NCI-H2107 treated with DMSO at 0.1 percent for 48 hours (cell line): ENCODE results near the gene CDH12.
"Not testable (repeated sequence)": the region's sequence is repeated elsewhere in the genome, so short reads cannot be mapped to it uniquely, and the experiment has no call there.

Experiments used
- DNase-seq: peaks from one replicate; lab custom pipeline; 2025; ENCODE audit not compliant: unreplicated experiment; lab: John Stamatoyannopoulos, UW

The CDH12 gene

DNA sequence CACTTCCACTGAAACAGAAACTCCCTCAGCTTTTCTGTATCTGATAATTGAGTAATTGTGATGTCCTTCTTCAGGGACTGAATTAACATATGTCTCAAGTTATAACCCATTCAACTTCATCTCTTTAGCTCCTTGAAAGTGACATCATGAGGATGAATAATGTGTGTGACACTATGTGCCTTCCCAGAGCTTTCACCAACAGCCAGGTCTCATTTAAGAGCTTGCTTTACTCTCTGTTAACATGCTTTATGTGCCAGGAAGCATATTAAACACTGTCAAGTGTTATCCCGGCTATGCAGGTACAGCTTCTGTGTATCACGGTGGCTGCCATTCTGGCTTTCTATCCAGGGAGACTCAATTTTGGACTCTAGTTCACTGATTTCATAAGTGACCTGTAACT, 799.9 kb downstream of the CDH12 start:
- no peak for DNase-seq

DNA sequence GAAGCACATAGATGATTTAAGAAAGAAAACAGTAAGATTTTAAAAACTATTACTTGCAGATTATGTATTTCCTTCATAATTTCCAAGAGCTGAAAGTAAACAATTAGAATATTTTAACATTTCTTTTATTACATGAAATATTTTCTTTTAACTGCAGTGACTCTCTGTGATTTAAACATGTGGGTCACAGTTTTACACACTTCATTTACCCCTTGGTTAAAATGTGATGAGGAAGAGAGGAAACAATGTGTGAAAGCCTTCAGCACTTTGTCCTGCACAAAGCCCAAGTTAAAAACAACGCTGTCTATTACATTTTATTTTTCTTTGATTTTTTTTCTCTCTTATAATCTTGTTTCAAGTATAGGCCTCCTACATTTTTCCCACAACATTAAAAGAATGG, 801.3 kb downstream of the CDH12 start:
- DNase-seq = no peak

DNA sequence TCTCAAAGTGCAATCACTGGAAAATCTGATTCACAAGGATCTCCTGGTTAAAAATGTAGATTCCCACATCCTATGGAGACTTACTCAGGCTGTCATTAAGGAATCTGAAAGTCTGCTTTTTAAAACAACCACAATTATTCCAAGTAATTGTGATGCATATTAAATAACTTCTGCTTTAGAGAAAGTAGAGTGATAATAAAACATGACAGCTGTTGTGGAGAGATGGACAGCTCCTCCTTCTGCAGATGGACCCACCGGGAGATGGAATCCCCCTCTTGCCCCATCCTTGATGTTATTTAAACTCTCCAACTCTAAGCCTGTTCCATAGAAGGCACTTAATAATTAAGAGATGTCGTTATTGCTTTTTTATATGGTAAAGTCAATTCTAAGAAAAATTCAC, 802.2 kb downstream of the CDH12 start:
- DNase-seq = no peak

DNA sequence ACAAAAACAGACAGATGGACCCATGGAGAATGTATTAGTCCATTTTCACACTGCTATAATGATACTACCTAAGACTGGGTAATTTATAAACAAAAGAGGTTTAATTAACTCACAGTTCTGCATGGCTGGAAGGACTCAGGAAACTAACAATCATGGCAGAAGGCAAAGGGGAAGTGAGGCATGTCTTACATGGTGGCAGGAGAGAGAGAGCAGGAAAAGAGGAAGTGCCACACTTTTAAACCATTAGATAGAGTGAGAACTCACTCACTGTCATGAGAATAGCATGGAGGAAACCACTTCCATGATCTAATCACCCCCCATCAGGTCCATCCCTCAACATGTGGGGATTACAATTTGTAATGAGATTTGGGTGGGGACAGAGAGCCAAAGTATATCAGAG, 808.9 kb downstream of the CDH12 start:
- DNase-seq = no peak

DNA sequence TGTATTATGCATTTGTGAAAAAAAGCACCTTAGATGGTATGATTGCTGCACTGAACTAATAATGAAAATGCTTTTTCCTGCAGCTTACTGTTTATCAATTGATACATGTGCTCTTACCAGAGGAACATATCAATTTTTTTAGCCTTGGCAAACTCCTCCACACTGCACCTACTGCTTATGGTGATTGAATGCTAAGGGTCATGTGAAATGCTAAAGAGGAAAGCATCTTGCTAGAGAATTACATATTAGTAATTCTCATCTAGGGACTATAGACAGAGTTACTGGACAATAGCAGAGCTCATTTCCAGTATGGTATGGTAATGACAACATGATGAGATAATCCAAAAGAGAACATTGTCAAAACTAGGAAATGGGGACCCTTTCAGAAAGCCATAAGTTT, 817.1 kb downstream of the CDH12 start:
- no peak for DNase-seq

DNA sequence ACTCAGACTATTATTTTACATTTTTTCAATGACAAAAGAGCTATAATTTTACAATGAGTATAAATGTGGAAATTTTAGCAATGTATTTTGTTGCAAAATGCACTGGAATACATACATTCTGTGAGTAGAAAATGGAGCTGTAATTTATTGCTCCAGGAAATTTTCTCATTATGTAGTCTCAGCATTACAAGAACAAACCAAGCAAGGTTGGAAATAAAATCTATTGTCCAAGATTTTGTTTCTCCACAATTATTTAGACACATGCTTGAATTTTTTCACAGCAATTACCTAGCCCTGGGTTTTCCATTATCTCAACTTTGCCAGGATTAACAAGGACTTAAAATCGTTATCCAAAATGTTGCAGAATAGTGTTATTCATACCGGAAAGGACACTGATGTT, 820.1 kb downstream of the CDH12 start:
- DNase-seq = no peak

DNA sequence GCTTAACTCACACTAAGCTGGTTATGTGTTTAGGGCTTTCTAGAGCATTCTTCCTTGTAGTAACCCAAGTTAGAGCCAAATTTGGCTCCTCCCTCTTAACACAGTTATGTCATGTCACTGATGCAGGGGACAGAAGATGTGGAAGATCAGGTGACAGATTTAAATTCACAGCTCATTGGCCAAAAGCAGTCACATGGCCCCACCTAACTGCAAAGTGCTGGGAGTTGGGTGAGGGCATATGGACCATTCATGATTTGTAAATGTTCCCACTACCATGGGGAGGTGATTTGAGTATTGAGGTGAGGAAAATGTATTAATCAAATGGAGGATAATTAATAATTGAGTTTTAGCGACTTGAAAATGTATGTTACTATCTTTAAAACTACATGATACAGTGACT, 829.4 kb downstream of the CDH12 start:
- DNase-seq = no peak

DNA sequence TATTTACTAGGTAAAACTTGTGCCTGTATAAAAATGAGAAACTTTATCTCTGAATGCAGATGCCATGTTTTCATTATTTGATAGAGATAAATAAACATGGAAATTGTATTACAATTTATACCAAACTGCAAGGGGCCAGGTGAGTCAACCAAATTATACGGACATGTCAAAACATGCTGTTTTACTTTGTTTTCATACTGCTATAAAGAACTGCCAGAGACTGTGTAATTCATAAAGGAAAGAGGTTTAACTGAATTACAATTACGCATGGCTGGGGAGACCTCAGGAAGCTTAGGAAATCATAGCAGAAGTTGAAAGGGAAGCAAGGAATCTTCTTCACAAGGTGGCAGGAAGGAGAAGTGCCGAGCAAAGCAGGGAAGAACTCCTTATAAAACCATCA, 840.3 kb downstream of the CDH12 start:
- not testable (repeated sequence) for DNase-seq

DNA sequence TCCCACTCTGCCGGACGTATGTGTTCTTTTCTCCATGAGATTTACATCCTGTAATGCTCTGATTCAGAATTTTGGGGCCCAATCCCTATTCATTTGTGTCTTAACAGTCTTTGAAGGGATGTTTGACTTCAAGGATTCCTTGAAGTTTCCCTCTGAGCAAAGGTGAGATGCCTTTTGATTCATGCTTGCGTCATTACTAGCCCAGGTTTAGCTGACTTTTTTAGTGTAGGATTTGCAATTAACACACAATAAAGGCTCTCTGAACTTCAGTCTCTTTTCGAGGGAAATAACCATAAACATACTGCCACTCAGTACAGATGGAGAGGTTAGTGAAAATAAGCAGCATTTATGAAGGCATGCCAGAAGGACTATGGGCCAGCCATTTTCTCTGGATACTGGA, 842.3 kb downstream of the CDH12 start:
- DNase-seq = not testable (repeated sequence)

DNA sequence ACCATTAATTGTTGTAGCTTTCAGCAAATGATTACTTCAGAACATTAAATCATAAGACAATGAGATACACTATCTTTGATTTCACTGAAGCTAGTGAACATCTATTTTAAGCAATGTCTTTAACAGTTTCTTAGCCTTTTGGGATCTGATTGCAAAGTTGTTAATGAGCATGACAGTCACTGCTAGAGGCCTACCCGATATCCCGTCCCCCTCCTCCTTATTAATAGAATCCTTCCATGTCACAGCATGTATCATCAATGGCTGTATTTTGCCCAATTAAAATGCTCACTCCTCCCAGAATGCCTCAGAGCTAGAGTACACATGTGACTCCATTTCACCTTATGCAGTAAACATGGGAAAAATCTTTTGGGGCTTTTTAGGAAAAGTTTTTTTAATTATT, 852.0 kb downstream of the CDH12 start:
- DNase-seq = not testable (repeated sequence)

DNA sequence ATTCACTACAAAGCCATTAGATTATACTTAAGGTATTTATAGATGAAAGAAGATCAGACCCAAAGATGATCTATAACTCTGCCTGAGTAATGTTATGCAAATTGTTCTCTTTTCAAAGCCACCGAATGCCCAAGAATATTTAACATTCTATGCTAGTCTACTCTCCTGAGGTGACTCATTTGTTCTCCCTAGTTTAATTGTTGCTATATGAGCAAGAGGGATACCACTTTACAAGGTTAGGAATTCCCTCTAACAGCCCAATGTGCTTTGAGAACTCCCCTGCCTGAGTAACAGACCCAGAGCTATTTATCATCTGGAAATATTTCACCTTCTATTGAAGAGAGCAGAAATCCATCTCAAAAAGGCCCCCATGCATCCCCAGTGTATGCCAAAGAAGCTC, 867.3 kb downstream of the CDH12 start:
- DNase-seq = not testable (repeated sequence)

DNA sequence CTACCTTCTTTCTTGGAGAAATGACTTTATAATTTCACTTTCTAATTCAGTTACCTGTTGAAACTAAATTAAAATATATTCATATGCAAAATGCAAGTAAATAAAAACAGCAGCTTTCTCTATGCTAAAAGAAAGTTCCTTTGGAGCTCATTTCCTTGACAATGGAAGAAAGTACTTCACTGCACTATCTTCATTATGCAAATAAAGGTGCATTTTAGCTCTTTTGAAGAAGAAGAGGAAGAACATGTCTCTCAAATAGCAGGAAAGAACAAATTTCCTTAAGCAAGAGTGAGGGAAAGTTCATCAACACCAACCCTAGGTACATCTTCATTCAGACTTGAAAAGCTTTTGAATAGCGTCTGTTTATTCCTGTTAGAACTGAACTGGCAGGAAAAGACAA, 901.6 kb downstream of the CDH12 start:
- not testable (repeated sequence) for DNase-seq

DNA sequence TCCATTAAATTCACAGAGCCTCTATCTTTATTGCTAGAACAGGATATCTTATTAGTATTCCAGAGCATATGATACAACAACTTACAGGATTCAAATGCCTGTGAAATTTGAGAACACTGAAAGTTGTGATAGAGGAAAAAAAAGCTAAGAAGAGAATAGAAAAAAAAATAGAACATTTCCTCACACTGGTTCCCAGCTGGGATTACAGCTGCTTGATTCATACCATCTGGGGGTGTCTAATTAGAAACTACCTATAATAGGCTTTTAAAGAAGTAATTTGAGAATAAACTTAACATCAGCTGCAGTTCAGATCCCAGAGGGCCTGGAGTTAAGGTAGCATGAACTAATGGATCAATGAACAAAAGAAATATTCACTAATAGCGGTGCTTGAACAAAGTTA, 922.0 kb downstream of the CDH12 start:
- no peak for DNase-seq

DNA sequence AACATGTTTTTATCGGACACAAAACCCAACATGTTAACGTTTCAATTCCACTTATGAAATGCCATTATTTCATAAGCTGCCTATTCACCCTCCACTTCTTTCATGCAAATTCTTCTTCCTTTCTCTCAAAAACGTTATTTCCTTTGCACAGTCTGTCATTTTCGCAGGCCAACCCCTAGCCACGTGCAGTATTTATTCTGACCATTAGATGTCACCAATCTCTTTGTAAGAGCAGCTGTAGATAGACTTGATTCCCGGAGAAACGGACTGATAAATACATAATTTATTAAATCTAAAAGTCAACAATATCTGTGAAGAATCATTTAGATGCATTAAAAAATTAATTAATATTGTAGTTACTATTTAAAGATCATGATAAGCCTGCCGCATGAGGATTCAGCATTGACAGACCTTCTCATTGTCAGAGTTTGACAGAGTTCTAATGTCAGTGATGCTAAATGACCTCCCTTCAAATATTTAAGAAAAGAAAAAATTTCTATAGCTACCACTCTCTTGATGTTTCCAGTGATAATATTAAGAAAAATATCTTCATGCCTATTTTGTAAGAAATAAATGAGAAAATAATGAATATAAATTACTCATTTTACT, 933.6 kb downstream of the CDH12 start:
- peak; percentile 35 for DNase-seq

DNA sequence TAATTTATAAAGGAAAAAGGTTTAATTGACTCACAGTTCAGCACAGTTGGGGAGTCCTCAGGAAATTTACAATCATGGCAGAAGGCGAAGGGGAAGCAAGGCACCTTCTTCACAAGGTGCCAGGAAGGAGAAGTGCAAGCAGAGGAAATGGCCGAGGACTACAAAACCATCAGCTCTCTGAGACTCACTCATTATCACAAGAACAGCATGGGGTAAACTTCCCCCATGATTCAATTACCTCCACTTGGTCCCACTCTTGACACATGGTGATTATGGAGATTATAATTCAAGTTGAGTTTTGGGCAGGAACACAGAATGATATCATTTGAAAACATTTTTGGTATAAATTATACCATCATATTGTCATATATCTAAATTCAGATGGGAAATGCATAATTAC, 934.7 kb downstream of the CDH12 start:
- DNase-seq = no peak

DNA sequence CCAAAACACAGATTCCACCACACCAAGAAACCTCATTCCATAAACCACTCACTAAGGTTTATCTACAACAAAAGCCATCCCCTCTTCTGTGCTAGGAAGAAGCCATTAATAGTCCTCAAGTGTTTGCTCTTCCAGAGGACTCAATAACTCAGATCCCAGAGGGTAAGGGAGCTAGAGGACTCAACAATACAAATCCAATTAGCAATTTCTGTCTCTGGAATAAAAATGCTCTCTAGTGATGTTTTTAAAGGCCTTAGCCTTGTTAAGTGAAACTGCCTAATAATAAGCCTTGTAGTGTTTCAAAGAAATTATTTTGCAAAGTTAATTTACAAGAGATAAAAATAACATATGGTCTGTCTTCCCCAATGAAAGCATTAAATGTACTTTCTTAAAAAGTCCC, 942.4 kb downstream of the CDH12 start:
- DNase-seq = no peak

DNA sequence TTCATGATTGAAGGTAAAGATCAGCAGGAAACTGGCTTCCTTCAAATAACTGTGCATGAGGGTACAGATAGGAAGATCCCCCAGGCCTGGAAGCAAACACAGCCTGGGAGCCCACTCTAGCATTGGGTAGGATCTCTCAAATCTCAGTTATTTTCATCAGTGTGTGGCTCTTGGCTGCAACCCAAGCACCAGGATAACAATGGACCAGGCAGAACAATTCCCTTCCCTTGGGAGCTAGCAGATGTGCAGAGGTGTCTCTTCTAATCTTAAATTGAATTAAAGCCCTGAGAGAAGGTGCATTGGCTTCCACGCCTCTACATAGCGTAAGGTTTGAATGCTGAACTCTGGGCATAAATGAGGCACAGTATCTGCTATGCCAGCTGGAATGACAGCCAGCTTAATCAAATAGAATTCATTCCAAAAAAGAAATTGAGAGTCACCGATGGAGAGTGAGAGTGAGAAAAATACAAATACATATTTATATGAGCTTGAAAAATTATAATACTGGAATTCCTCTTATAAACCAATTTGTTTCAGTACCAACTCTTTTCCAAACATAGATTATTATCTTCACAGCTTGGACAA, 957.3 kb downstream of the CDH12 start:
- DNase-seq = no peak

DNA sequence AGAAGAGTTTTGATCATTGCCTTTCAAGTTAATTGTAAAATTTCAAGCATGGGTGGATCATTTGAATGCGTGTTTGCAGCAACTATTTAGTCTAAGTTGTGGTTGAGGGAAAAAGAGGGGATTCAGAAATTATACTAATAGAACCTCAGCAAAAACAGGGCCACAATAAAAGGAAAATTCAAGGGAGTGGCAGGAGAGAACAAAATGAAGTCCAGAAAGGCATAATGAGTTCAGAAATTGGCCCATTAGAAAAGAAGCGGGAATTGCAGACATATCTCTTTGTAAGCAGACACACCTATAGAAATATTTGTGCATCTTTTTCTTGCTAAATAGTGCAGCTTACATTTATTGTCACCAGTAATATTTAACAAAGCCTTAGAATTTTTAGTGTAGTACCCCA, 960.0 kb downstream of the CDH12 start:
- DNase-seq = no peak

DNA sequence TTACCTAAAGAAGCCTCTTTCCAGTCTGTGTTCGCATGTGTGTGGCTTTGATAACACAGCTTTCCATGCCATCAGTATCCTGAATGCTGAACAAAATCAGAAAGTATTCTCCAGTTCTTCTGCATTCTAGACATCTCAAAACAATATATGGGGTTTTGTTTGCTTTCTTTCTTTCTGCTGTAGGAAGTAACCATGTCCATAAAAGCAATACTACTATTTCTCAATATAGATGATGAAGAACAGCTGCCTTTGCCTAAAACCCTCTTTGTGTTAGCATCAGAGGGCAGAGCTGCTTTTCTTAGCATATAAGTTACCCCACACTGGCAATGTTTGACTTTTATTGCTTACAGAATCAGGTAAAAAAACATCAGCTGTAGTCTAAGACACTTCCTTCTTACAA, 963.6 kb downstream of the CDH12 start:
- DNase-seq = no peak

DNA sequence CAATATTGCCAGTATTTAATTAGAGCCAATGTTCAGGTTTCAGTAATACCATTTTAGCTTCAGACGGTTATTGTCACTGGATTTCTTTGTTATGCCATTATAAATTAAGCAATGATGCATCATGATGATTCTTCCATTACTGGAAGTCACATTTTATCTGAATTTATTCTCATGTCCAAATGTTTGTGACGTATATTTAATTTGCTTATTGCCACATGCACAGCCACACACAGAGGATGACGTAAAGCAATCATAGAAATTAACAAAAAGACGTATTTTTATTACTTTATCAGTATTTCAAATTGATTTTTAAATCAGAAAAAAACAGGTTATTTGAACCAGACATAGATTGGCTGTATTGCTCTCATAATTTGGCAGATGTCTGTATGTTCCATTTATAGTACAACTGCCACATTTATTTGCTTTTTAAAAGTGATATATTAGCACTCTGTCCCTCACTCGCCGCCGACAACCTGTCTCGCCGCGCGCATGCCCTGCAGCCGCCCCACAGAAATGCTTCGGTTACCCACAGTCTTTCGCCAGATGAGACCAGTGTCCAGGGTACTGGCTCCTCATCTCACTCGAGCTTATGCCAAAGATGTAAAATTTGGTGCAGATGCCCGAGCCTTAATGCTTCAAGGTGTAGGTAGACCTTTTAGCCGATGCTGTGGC, 970.9 kb downstream of the CDH12 start:
- DNase-seq = no peak

DNA sequence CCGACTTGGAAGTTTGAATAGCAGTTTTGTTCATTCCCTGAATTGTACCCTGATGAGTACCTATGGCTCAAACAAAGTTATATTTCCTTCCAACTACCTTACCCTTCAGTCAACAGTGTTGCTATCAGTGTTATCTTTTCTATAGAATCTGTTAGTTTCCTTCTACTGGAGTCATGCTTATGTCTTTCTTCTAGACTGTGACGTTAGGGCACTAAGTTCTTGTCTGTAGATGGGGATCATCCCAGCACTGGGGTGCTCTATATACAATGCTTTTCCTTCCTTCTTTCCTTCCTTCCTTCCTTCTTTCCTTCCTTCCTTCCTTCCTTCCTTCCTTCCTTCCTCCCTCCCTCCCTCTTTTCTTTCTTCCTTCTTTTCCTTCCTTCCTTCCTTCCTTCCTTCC, 973.0 kb downstream of the CDH12 start:
- no peak for DNase-seq

DNA sequence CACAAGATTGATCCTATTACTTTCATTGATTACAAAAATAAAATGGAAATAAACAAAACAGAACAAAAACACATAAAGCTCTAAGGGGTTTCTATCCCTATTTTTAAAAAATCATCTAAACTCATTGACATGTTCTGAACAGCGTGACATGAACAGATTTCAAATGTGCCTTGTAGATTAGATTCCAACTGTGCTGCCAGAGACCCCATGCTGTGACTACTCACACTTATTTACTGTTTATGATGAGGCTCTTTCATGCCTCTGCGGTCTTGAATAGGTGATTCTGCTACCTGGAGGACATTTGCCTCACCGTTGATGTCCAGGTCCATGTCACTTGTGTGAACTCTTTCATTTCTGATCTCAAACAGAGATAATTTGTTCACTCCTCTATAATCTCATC, 990.2 kb downstream of the CDH12 start:
- DNase-seq = no peak

DNA sequence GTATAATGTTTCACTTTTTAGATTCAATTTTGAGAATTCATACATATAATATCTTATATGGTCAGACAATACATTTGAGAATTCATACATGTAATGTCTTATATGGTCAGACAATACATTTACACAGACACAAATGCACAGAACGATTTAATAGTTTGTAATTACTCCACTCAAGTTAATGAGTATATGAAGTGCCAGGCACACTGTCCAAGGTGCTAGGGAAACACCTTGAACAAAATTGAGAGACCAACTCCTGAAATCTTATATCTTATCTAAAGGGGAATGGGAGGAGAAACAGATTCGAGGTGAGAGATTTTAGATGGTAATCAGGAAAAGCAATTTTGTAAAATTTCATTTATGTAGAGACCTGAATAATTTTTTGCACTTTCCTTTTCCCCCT, 994.7 kb downstream of the CDH12 start:
- DNase-seq = no peak
